ENCODE results near the gene WWP2.

- TF ChIP-seq CTCF (IDR thresholded peaks at IDR 0.05) (no peak), POLR2A (IDR thresholded peaks at IDR 0.05) (no peak)
Observed at GRCh38 chr16:69909760-69910159, 147.6 kb downstream of the WWP2 start.

All from upper lobe of left lung (tissue), 4 donors.